Heart right ventricle (tissue), 16 donors: ENCODE results near the gene COL4A2. TPM values are rescaled to one million over a fixed set of nuclear protein-coding genes. Genes with fewer than 3 reads are reported as not detected.

ENCODE experiments used
- ATAC-seq, 8 donors: fragments of 200-7000 bp; cut with Tn5 transposase; one replicate each; pipeline ENCODE4 v1.9.1; 2020; ENCODE audit warnings: mild to moderate bottlenecking in 8 of 8, moderate library complexity in 8 of 8, moderate number of reproducible peaks in 1 of 8
- DNase-seq, 2 donors: peaks; one replicate each; pipeline ENCODE4 v3.0.0-alpha.2; 2020
- H3K27ac ChIP-seq, 10 donors: fragments of 200-600 bp; sonication (generic) in 2 of 10; one replicate each; pipeline versions ENCODE4 v1.5.0 to v1.8.0; 2020 to 2022; ENCODE audit warnings: mild to moderate bottlenecking in 3 of 10
- H3K27me3 ChIP-seq, 7 donors: fragments of 200-600 bp; one replicate each; pipeline ENCODE4 v1.8.0; 2021 to 2022; ENCODE audit warnings: mild to moderate bottlenecking in 2 of 7
- H3K36me3 ChIP-seq, 9 donors: fragments of 200-600 bp; sonication (generic) in 1 of 9; one replicate each; pipeline versions ENCODE4 v1.5.0 to v1.8.0; 2020 to 2022; ENCODE audit warnings: mild to moderate bottlenecking in 2 of 9
- H3K4me1 ChIP-seq, 9 donors: fragments of 200-600 bp; sonication (generic) in 1 of 9; one replicate each; pipeline versions ENCODE4 v1.5.0 to v1.8.0; 2020 to 2022; ENCODE audit warnings: mild to moderate bottlenecking in 4 of 9
- H3K4me3 ChIP-seq, 10 donors: fragments of 200-600 bp; sonication (generic) in 2 of 10; one replicate each; pipeline versions ENCODE4 v1.5.0 to v1.8.0; 2020 to 2022; ENCODE audit warnings: mild to moderate bottlenecking in 7 of 10, moderate library complexity in 2 of 10
- H3K9me3 ChIP-seq, 11 donors: fragments of 200-600 bp in 10 of 11; sonication (generic) in 2 of 11; one replicate each; pipeline versions ENCODE4 v1.5.0 to v1.8.0; 2013 to 2022; ENCODE audit warnings: mild to moderate bottlenecking in 2 of 11, control low read depth in 1 of 11, moderate library complexity in 1 of 11
- WGBS, 2 donors: extraction: QIAGEN DNeasy Blood & Tissue Kit; methylation state at CpG; one replicate each; pipeline ENCODE4 v1.1.7; 2013; ENCODE audit warnings: inconsistent platforms in 1 of 2; 5-methylcytosine and 5-hydroxymethylcytosine counted together
- intact Hi-C, 10 donors: fragments of 100-400 bp; cut with DNase I; formaldehyde crosslinking; loops; one replicate each; pipeline versions ENCODE4 v1.11.1 to v1.14.2; 2022
- microRNA-seq, 2 donors: library from miRNA; unstranded; fragments of <30 nt; microRNA quantifications; one replicate each; pipeline ENCODE4 v1.2.0, GENCODE V29; 2021
- polyA plus RNA-seq, 2 donors: library from polyadenylated mRNA; stranded (reverse); fragments of 200-250 nt; gene quantifications; one replicate each; pipeline ENCODE4 v1.2.3, GENCODE V29; 2013
- total RNA-seq, 10 donors: library from RNA; stranded (reverse); fragmentation: NEBNext Ultra II Directional in 3 of 10; extraction: Animal tissue kit (Norgen Biotek cat#: 25700) in 3 of 10; gene quantifications; one replicate each; pipeline versions ENCODE4 v1.2.1 to v1.2.4, GENCODE V29; 2021 to 2023
- TF ChIP-seq, protein P1 (sequence below), 9 donors: fragments of 200-600 bp; sonication (generic) in 2 of 9; IDR thresholded peaks; one replicate each; pipeline versions ENCODE4 v1.5.0 to v1.8.0; 2021 to 2022; ENCODE audit warnings: antibody characterized with exemption in 9 of 9, mild to moderate bottlenecking in 5 of 9, moderate library complexity in 1 of 9
- donor health status: Arrhythmogenic right ventricular cardiomyopathy.
- donor health status: ischemic (EF 13 %, LVEDD 7.1; RV severe dilation, severe dysfunction).
- donor health status: healthy with polysubstance abuse.
- donor health status: DM: no; HTN: yes; CAD: no.
- donor health status: DM: no; HTN: no; CAD: no.
- donor health status: ischemic (EF 25% LVEDD 6.9; RV normal size, moderate dysfunction).
- donor health status: ischemic (EF 25% LVEDD 5.7; RV mildly dilated, moderate dysfunction).
- donor health status: healthy.
- donor health status: DM: yes; HTN: yes; CAD: no.
- donor health status: Ischemic cardiomyopathy.
- donor health status: ischemic (EF 35%, LVEDD 5.7; RV mildly dilated, moderate dysfunction).
- donor health status: nonischemic (EF 11% LVEDD 7.7; RV severe dilation, severe dysfunction).
- donor health status: DM: yes; HTN: yes; CAD: no.
- donor health status: PGD.
- donor health status: ischemic (EF 29% LVEDD 5.4; RV normal size, mild dysfunction).
- donor health status: nonischemic (EF 23%, LVEDD 6.1; RV moderate dilation, normal function).

Gene COL4A2
- total and polyA plus RNA-seq, 12 donors = 81.7 to 301 (median 128) TPM

DNA sequence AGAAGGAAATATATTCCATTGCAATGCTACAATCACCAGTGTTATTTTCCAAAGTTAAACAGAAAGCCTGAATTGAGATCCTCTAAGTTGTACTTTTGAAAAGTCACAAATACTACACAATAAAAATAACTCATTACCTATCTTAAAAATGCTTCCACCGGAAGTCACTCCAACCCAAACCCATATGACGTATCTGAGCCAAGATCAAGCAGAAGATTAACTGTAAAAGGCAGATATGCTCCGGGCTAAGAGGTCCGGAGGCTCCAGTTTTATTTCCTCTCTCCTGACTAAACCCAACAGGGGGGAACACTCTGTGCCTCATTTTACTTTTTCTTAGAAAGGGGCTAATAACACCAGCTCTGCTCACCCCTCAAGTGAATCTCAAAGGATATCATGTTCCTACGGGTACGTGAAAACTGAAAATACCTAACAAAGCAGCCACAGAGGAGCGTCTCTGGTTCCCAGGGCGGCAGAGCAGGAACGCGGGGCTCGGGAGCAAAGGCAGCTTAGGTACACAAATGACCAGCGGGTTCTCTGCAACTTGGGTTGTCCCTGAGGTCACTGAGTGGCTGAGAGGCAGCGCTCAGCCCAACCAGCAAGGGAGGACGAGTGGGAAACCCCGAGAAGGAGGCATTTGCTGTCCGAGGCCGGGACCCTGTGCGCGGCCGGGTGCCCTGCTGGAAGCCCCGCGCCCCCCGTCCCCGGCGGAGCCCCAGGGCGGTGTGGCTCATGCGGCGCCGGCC lies 253.7 kb downstream of the COL4A2 start:
- intact Hi-C loops = loop anchor here in 6 of 10 donors (2.0 to 10.0 kb wide), 9 partner anchors 14 to 336 kb away; partner anchors contain the start of gene NAXD (in 1 of the 6)
- Histone ChIP-seq H3K4me3 (peak overlapping the region; percentile 63 to 97 (median 85)), H3K4me1 (peaks cover 3 to 65% (median 35%) of the 10 kb centered on the region in 9 donors), H3K27ac (peak overlapping the region; percentile 82 to 98 (median 95)), H3K9me3 (peaks cover 0 to 8% (median 0%) of the 10 kb centered on the region in 11 donors), H3K27me3 (no peaks in the 10 kb centered on the region), H3K36me3 (peaks cover 0 to 15% (median 0%) of the 10 kb centered on the region in 9 donors)
- WGBS, 2 donors = 2 to 3% methylated on average over 20 to 29 of the region's 29 CpGs
- DNase-seq = peak; percentile 25 to 37
- TF ChIP-seq, protein P1, sequence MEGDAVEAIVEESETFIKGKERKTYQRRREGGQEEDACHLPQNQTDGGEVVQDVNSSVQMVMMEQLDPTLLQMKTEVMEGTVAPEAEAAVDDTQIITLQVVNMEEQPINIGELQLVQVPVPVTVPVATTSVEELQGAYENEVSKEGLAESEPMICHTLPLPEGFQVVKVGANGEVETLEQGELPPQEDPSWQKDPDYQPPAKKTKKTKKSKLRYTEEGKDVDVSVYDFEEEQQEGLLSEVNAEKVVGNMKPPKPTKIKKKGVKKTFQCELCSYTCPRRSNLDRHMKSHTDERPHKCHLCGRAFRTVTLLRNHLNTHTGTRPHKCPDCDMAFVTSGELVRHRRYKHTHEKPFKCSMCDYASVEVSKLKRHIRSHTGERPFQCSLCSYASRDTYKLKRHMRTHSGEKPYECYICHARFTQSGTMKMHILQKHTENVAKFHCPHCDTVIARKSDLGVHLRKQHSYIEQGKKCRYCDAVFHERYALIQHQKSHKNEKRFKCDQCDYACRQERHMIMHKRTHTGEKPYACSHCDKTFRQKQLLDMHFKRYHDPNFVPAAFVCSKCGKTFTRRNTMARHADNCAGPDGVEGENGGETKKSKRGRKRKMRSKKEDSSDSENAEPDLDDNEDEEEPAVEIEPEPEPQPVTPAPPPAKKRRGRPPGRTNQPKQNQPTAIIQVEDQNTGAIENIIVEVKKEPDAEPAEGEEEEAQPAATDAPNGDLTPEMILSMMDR (IDR thresholded peaks at IDR 0.05) = no peak
- ATAC-seq = peak; percentile 34 to 65 (median 45)

DNA sequence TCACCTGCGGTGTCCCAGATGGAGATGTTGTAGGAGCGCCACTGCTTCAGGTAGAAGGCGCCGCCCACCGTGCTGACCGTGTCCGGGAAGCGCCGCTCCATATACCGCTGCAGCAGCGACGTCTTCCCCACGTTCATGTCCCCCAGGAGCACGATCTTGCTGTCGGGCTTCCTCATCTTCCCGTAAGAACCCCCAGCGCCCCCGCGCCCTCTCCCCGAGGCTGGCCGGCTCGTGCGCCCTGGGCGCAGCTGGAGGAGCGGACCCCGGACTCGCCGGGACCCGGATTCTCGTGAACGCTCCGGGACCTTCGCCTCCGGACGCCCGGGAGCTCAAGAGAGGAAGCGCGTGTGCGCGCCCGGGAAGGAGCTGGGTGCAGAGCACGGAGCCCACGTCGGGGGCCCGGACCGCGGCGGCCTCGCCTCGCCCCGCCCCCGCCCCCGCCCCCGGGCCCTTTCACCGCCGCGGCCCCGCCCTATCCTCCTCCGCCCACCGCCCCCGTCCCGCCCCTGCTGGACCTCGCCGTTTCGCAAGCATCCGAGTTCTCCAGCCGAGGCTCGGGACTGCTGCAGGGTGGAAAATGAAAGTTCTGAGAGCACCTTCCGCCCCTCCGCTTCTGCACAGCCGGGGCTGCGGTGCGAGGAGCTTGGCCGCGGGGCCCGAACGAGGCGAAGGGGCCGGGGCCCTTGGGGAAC lies 254.4 kb downstream of the COL4A2 start, which contains the start of gene RAB20:
RAB20 (minus strand) TSS at position 379 of the 692 bp plus-strand sequence; CDS start at position 176, 203 bp downstream.
- Histone ChIP-seq H3K27me3 (no peaks in the 10 kb centered on the region), H3K4me1 (peaks cover 3 to 58% (median 35%) of the 10 kb centered on the region in 9 donors), H3K9me3 (peaks cover 0 to 8% (median 0%) of the 10 kb centered on the region in 11 donors), H3K36me3 (peaks cover 0 to 15% (median 0%) of the 10 kb centered on the region in 9 donors), H3K27ac (peak within 1 kb of the TSS; percentile 82 to 98 (median 95)), H3K4me3 (peak within 1 kb of the TSS; percentile 63 to 97 (median 85))
- DNase-seq = peak; percentile 90 to 91
- peak; percentile 86 to 92 (median 88) for ATAC-seq
- WGBS, 2 donors = 0% methylated on average over 45 to 79 of the region's 79 CpGs
- intact Hi-C loops = loop anchor here in 6 of 10 donors (2.0 to 10.0 kb wide), 9 partner anchors 15 to 337 kb away; partner anchors contain the start of gene NAXD (in 1 of the 6)
- TF ChIP-seq, protein P1 (IDR thresholded peaks at IDR 0.05) = no peak

DNA sequence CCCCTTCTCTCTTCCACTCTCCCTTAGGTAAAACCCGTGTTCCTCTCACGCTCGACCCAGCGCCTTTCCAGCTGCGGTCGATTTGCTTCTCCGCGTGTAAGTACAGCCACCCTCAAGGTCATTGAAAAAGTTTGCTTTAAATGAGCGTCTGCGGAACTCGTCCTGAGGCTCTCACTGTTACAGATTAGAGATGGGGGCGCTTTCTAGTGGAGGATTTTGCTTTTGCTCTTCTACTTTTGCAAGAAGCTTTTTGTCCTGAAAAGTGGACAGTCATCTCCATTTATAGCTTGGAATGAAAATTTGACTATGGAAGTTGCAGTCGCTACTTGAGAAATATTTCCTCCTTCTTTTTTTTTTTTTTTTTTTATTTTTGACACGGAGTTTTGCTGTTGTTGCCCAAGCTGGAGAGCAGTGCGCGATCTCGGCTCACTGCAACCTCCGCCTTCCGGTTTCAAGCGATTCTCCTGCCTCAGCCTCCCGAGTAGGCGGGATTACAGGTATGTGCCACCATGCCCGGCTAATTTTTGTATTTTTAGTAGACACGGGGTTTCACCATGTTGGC lies 255.0 kb downstream of the COL4A2 start:
- 12 to 19% methylated on average over 24 of the region's 24 CpGs for WGBS, 2 donors
- H3K27ac ChIP-seq = peak overlapping the region; percentile 65 to 98 (median 95)
- intact Hi-C loops = loop anchor here in 6 of 10 donors (5.0 to 10.0 kb wide), 7 partner anchors 35 to 337 kb away; partner anchors contain the start of gene NAXD (in 1 of the 6)
- peaks cover 3 to 54% (median 35%) of the 10 kb centered on the region in 9 donors for H3K4me1 ChIP-seq
- peaks cover 0 to 10% (median 0%) of the 10 kb centered on the region in 9 donors for H3K36me3 ChIP-seq
- DNase-seq (no peak), ATAC-seq (peak in 4 of 8 donors; percentile 17 to 35 (median 28))
- no peaks in the 10 kb centered on the region for H3K27me3 ChIP-seq
- H3K4me3 ChIP-seq = peak overlapping the region; percentile 63 to 97 (median 85)
- TF ChIP-seq, protein P1 (IDR thresholded peaks at IDR 0.05) = no peak
- peaks cover 0 to 1% (median 0%) of the 10 kb centered on the region in 11 donors for H3K9me3 ChIP-seq

Small RNAs within 50 kb of the gene (microRNA-seq; reads per million reads assigned to microRNA genes)
- 0 reads per million in 2 donors for gene MIR8073

Other genes with a start within 250 kb of the COL4A2 start
- 100 to 1,000 TPM in 7 of 10 donors, 10 to 100 TPM in 3; 96.3 to 342 (median 147) TPM for gene COL4A1, start 127 bp upstream of the COL4A2 start, total RNA-seq
- 100 to 1,000 TPM in 1 of 2 donors, 10 to 100 TPM in 1; 83.3 to 234 TPM for gene COL4A1, start 127 bp upstream of the COL4A2 start, polyA plus RNA-seq